VCaP (cell line): Measurements from ENCODE around the gene SLC24A3.

ENCODE experiments used
- H3K27ac ChIP-seq: fragments of 450-650 bp; 2 replicates; pipeline ENCODE4 v1.5.1; 2017
- TF ChIP-seq, protein P1 (sequence below): fragments of 450-650 bp; conservative IDR thresholded peaks from 2 replicates; pipeline ENCODE4 v1.5.1; 2017; ENCODE audit warnings: mild to moderate bottlenecking, moderate library complexity

The SLC24A3 gene

DNA sequence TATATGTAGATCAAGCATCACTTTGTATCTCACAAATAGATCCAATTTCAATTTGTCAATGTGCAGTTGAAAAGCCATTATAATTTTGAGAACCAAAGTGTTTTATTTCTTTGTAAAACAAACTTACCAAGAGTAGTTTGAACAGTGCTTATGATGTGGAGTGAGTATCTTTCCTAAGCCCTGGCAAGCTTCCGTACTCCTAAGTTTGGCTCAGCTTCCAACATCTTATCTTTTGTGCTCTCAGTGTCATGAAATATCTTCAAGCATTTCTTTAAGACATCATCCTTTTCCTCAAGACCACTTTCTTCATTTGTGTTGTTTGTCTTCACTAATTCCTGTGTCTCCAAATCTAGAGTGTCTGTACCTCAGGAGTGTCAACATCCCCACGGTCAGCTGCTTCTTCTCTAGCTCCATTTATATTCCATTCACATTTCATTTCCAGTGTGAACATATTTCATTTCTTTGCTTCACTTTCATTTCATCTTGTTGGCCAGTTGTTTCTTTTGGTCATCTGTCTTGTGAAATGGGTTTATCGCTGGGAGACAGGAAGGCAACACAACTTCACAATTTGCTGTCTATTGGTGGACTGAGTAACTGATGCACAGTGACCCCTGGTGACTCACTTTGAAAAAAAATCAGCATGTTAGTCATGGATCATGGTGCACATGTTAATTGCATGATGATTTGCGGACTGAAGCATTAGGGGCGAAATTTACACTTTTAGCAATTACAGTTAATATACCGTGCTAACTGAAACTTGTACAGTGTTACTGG is 36.9 kb downstream of the SLC24A3 start:
- no peak overlapping the region for H3K27ac ChIP-seq
- TF ChIP-seq, protein P1, sequence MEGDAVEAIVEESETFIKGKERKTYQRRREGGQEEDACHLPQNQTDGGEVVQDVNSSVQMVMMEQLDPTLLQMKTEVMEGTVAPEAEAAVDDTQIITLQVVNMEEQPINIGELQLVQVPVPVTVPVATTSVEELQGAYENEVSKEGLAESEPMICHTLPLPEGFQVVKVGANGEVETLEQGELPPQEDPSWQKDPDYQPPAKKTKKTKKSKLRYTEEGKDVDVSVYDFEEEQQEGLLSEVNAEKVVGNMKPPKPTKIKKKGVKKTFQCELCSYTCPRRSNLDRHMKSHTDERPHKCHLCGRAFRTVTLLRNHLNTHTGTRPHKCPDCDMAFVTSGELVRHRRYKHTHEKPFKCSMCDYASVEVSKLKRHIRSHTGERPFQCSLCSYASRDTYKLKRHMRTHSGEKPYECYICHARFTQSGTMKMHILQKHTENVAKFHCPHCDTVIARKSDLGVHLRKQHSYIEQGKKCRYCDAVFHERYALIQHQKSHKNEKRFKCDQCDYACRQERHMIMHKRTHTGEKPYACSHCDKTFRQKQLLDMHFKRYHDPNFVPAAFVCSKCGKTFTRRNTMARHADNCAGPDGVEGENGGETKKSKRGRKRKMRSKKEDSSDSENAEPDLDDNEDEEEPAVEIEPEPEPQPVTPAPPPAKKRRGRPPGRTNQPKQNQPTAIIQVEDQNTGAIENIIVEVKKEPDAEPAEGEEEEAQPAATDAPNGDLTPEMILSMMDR: no peak

DNA sequence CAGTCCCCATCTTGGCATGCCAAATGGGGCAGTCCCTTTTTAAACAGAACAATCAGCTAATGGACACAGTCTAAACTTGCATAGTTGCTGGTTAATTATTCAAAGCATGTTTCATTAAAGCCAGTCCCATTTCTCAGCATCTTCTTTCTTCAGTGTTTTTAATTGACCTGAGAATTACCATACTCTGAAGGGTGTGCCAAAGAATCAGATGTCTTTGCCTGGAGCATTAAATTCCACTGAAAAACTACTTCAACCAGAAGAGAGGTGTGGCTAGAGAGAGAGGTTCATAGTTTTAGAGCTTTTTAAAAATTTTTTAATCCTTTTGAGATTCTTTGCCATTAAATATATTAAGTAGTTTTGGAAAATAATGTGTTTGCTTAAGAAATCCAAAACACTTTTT is 37.9 kb downstream of the SLC24A3 start:
- no peak overlapping the region for H3K27ac ChIP-seq
- TF ChIP-seq, protein P1: no peak

DNA sequence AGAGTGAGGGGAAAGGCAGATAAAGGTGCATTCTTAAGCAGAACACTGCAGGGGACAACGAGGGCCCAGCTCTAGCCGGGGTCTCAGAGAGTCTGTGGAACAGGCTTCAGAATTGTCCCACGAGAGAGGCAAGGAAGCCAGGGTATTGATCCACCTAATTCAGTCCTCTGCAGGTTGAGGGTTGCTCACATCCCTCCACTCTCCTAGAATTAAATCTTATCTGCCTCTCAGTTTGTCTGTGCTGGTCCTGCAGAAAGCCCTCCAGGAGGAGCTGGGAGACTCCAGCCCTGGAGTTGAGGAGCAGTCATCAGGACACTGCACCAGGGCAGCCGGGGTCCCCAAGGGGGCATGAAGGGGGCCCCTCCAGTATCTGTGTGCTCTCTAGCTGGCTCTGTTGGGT is 39.1 kb downstream of the SLC24A3 start:
- TF ChIP-seq, protein P1: no peak
- peak overlapping the region; percentile 52 for H3K27ac ChIP-seq

DNA sequence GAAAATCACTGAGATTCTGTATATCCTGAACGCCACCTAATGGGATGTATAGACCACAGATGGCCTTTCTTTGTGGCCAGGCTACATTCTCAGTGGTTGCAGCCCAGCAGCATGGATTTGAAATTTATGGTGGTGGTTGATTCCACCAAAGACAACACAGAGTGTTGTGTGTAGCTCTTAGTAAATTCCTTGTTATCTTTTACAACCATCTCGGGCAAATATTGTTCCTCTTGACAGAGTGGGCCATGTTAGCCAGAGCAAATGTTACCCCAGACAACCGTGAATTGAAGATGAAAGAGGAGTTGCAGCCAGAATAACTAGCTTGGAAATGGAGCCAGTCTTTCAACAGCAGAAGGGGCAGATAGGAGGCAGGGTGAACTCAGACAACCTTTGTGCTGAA is 39.5 kb downstream of the SLC24A3 start:
- peak overlapping the region; percentile 52 for H3K27ac ChIP-seq
- TF ChIP-seq, protein P1: no peak

DNA sequence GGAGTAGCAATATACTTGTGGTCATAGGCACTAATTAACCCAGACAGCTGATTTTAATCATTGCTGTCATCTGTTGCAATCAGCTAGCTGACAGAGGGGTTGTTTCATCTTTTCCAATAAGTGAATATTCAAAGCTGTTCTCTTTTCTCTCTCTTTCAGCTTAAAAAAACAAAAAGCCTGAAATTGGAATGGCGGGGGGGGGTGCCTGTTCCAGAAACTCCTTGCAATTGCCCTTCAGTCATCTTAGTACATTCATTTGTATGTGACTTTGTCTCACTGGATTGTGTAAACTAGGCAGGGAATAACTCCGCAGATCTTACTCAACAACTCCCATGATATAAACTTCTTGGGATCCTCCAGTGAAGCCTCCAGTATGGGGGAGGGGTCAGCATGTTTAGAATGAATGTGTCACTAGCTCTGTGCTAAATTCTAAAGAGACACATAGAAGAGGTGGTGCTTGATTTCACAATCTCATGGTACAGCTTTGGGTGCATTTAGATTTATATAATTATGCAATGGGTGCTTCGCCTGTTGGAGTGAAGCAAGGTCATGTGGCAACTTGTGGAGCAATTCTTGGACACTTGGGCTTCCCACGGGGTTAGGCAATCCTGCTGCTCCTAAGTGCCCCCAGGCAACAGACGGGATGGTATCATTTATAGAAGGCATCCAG is 40.1 kb downstream of the SLC24A3 start:
- TF ChIP-seq, protein P1: no peak
- H3K27ac ChIP-seq: peak overlapping the region; percentile 52

DNA sequence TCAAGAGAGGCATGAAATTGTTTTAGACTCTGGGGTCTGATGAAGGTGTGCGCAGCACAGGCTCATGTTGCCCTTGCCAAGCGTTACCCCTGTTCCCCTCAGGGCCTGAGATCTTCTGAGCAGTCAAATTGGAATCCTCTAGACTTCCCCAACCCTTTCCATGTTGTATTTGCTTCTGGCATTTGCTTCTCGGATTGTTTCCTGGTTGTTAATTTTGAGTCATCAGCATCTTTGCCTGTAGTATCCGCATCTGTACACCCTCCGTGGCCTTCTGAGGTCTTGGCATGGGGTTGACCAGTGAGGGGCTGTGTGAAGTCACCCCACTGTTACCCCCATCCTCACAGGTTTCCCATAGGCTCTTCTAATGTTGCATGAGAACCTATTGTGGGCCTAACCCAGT is 40.9 kb downstream of the SLC24A3 start:
- H3K27ac ChIP-seq: no peak overlapping the region
- TF ChIP-seq, protein P1: no peak

DNA sequence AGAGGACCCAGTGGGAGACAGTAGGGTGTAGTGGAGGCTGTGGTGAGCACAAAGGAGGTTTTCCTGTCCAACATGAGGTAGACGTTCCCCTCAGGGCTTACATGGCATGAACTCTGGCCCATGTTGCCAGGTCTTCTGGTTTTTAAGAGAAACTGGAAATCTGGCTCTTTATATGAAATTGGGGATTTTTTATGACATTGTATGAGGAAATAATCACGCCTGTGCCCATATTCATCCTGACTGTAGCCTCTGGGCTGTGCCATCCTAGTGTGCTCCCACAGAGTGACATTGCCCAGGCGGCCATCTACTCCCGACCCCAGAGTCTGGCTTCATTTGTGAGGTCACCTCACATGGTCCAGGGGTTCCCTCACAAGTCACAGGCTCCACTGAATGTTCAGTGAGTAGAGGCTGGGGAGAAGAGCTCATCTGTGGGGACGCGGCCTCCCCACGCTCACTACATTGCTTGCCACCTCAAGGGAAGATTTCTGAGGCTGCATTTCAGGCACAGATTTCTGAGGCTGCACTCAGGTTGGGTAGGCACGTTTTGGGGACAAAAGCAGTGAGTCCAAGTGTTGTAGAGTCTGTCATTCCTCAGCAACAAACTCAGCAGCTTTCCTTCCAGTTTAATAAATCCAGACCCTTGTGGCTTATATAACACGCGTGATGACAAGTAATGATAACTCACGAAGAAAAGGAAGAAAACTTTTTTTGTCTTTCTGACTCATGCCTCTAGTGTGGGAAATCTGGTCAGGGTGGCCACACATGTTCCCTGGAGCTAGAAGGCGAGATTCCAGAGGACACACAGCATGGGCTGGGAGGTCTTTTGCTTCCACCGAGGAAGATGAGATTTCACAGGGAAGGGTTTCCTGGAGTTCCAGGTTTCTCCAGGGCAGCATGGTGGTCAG is 41.7 kb downstream of the SLC24A3 start:
- no peak overlapping the region for H3K27ac ChIP-seq
- TF ChIP-seq, protein P1: no peak
